HepG2 (cell line): Measurements from ENCODE around the gene TMEM131. TPM values are rescaled to one million over a fixed set of nuclear protein-coding genes. Genes with fewer than 3 reads are reported as not detected.

Experiments used
- ATAC-seq: fragments of 200-7000 bp; cut with Tn5 transposase; 3 replicates; pipeline ENCODE4 v1.9.1; 2020; ENCODE audit warnings: mild to moderate bottlenecking, moderate library complexity
- BruUV-seq: library from RNA; stranded (reverse); fragments of 400-500 nt; replicated peaks from 2 replicates; lab custom pipeline; 2021; lab: Mats Ljungman, UMichigan
- CTCF ChIA-PET: fragments of 300-600 bp; formaldehyde crosslinking; extraction: SDS; loops from one replicate; lab custom pipeline; 2021; ENCODE audit warnings: low total read pairs, inconsistent platforms, low intra/inter-chr PET ratio; lab: Yijun Ruan, JAX
- POLR2A ChIA-PET: fragments of 350-600 bp; sonication (Branson Sonifier 250); formaldehyde crosslinking; loops from one replicate; lab custom pipeline; 2020; ENCODE audit warnings: antibody characterized with exemption, inconsistent platforms; lab: Yijun Ruan, JAX
- DNase-seq: peaks from one replicate; pipeline ENCODE4 v3.0.0-alpha.2; 2015; ENCODE audit warnings: low spot score
- FAIRE-seq: peaks from 3 replicates; lab custom pipeline; 2011; peaks lifted over from hg19 to GRCh38; lab: Jason Lieb, UNC
- H2AFZ ChIP-seq: one replicate; pipeline ENCODE4 v1.6.1; 2011; ENCODE audit warnings: low read length, inconsistent platforms
- H3K27ac ChIP-seq: fragments of 300-600 bp; 3 replicates; pipeline ENCODE4 v1.8.0; 2011; ENCODE audit warnings: mixed run types, mild to moderate bottlenecking, mixed read lengths, low read length, inconsistent platforms; ENCODE audit not compliant: insufficient read depth; ENCODE audit errors: extremely low read length
- H3K27me3 ChIP-seq, 2 experiments: fragments of 200-600 bp in 1 of 2; 2 replicates in 1 of 2; 3 replicates in 1 of 2; pipeline versions ENCODE4 v1.6.0 to v1.8.0; 2011; ENCODE audit warnings: low read length in 2 of 2, mild to moderate bottlenecking in 2 of 2, moderate library complexity in 2 of 2, inconsistent platforms in 1 of 2; ENCODE audit not compliant: insufficient read depth in 2 of 2, control insufficient read depth in 1 of 2
- H3K36me3 ChIP-seq, 2 experiments: fragments of 200-600 bp in 1 of 2; replicated peaks in 1 of 2; 2 replicates in 1 of 2; 3 replicates in 1 of 2; pipeline versions ENCODE4 v1.5.1 to v1.8.0; 2011; ENCODE audit warnings: low read length in 2 of 2, inconsistent platforms in 1 of 2; ENCODE audit not compliant: insufficient read depth in 2 of 2, control insufficient read depth in 1 of 2
- H3K4me1 ChIP-seq: 2 replicates; pipeline ENCODE4 v1.5.1; 2012; ENCODE audit warnings: low read length, inconsistent platforms; ENCODE audit not compliant: insufficient read depth
- H3K4me2 ChIP-seq: 2 replicates; pipeline ENCODE4 v1.6.0; 2011; ENCODE audit warnings: low read depth, low read length, inconsistent platforms
- H3K4me3 ChIP-seq, 3 experiments: fragments of 200-600 bp in 1 of 3; sonication (generic), shearing (Covaris generic) in 1 of 3; replicated peaks in 1 of 3; 2 replicates each; pipeline ENCODE4 v1.5.1; 2011 to 2016; ENCODE audit warnings: low read length in 3 of 3, inconsistent platforms in 2 of 3, low read depth in 2 of 3, mild to moderate bottlenecking in 2 of 3, control low read depth in 1 of 3, mixed read lengths in 1 of 3; ENCODE audit not compliant: insufficient read depth in 1 of 3
- H3K79me2 ChIP-seq: one replicate; pipeline ENCODE4 v1.6.1; 2011; ENCODE audit warnings: low read length, inconsistent platforms; ENCODE audit not compliant: insufficient read depth
- H3K9ac ChIP-seq: 2 replicates; pipeline ENCODE4 v1.6.0; 2011; ENCODE audit warnings: mild to moderate bottlenecking, low read depth, low read length, inconsistent platforms; ENCODE audit not compliant: insufficient read depth
- H3K9me3 ChIP-seq: 2 replicates; pipeline ENCODE4 v1.5.1; 2012; ENCODE audit warnings: mild to moderate bottlenecking, low read length
- H4K20me1 ChIP-seq: 2 replicates; pipeline ENCODE4 v1.6.0; 2011; ENCODE audit warnings: inconsistent platforms, mild to moderate bottlenecking, low read length, moderate library complexity; ENCODE audit not compliant: insufficient read depth
- AGO1 ChIP-seq: fragments of 200-400 bp; formaldehyde crosslinking; IDR thresholded peaks from 2 replicates; pipeline ENCODE4 v1.6.1; 2017; ENCODE audit warnings: mild to moderate bottlenecking, low read depth, low read length, moderate library complexity; ENCODE audit not compliant: poor library complexity, severe bottlenecking
- ATF5 ChIP-seq: sonication (generic); formaldehyde crosslinking; IDR thresholded peaks from 2 replicates; pipeline ENCODE4 v1.4.0; 2020; ENCODE audit warnings: mild to moderate bottlenecking, low read depth, missing genetic modification reagents
- FOXK1 ChIP-seq: sonication (generic); formaldehyde crosslinking; IDR thresholded peaks from 2 replicates; pipeline ENCODE4 v1.4.0; 2020; ENCODE audit warnings: low read depth, missing genetic modification reagents, borderline replicate concordance
- MEIS1 ChIP-seq: sonication (generic); formaldehyde crosslinking; IDR thresholded peaks from 2 replicates; pipeline ENCODE4 v1.9.0; 2021; ENCODE audit warnings: mild to moderate bottlenecking, missing genetic modification reagents, moderate library complexity, borderline replicate concordance
- RBM22 ChIP-seq: fragments of 200-400 bp; formaldehyde crosslinking; optimal IDR thresholded peaks from 2 replicates; pipeline ENCODE3; 2017; ENCODE audit warnings: mild to moderate bottlenecking, low read length, moderate library complexity
- RBM39 ChIP-seq: fragments of 200-400 bp; formaldehyde crosslinking; IDR thresholded peaks from one replicate; pipeline ENCODE4 v1.6.1; 2018; ENCODE audit warnings: antibody characterized with exemption, mild to moderate bottlenecking, low read depth, low read length; ENCODE audit not compliant: poor library complexity, severe bottlenecking
- RNF2 ChIP-seq: fragments of 450-650 bp; conservative IDR thresholded peaks from 2 replicates; pipeline ENCODE4 v1.6.1; 2016; ENCODE audit warnings: low read depth
- RNF219 ChIP-seq: sonication (generic); formaldehyde crosslinking; IDR thresholded peaks from 2 replicates; pipeline ENCODE4 v1.5.0; 2020; ENCODE audit warnings: mild to moderate bottlenecking, missing genetic modification reagents
- SCMH1 ChIP-seq: sonication (generic); formaldehyde crosslinking; IDR thresholded peaks from 2 replicates; pipeline ENCODE4 v1.9.0; 2021; ENCODE audit warnings: missing genetic modification reagents, mild to moderate bottlenecking, borderline replicate concordance
- SMARCC2 ChIP-seq: fragments of 450-650 bp; IDR thresholded peaks from 2 replicates; pipeline ENCODE4 v1.6.1; 2017; ENCODE audit warnings: antibody characterized with exemption, mild to moderate bottlenecking
- TRIM24 ChIP-seq: sonication (generic); formaldehyde crosslinking; IDR thresholded peaks from 2 replicates; pipeline ENCODE4 v1.8.0; 2022; ENCODE audit warnings: mild to moderate bottlenecking, missing genetic modification reagents
- ZBTB37 ChIP-seq: sonication (generic); formaldehyde crosslinking; IDR thresholded peaks from 2 replicates; pipeline ENCODE4 v1.4.0; 2020; ENCODE audit warnings: mild to moderate bottlenecking, missing genetic modification reagents
- ZNF431 ChIP-seq: sonication (generic); formaldehyde crosslinking; IDR thresholded peaks from 2 replicates; pipeline ENCODE4 v1.9.0; 2022; ENCODE audit warnings: missing genetic modification reagents, low read depth, mild to moderate bottlenecking, borderline replicate concordance
- WGBS: methylation state at CpG from one replicate; pipeline ENCODE4 v1.1.6; 2017; ENCODE audit warnings: low lambda C conversion rate; 5-methylcytosine and 5-hydroxymethylcytosine counted together
- in situ Hi-C: cut with HindIII; loops from 2 replicates; pipeline ENCODE4 v1.10.0; 2017; ENCODE audit warnings: low pct_unique_long_range_greater_than_20kb; ENCODE audit not compliant: extremely low pct_ligation_motif_present
- intact Hi-C: fragments of 100-400 bp; cut with micrococcal nuclease; formaldehyde crosslinking; loops from one replicate; pipeline ENCODE4 v1.10.0; 2022; ENCODE audit not compliant: unreplicated experiment
- polyA plus RNA-seq, 8 experiments: library from polyadenylated mRNA; depleted of rRNA in 3 of 8; stranded (reverse) in 7 of 8; unstranded in 1 of 8; fragments of >200 nt; fragmentation: Illumina TruSeq in 4 of 8; extraction: Trizol in 4 of 8; gene quantifications; 2 replicates each; pipeline versions ENCODE4 v1.2.1 to v1.2.3, GENCODE V29; 2011 to 2016; ENCODE audit warnings: low read depth in 4 of 8, missing spikeins in 1 of 8, mixed read lengths in 1 of 8; ENCODE audit not compliant: insufficient read depth in 1 of 8
- total RNA-seq, 5 experiments: library from RNA; depleted of rRNA; stranded (reverse); fragments of >200 nt; fragmentation: Illumina TruSeq; extraction: Trizol; gene quantifications; 2 replicates each; pipeline ENCODE4 v1.2.3, GENCODE V29; 2016; ENCODE audit warnings: low read depth in 1 of 5
- TF ChIP-seq, protein P1 (sequence below): sonication (generic); formaldehyde crosslinking; conservative IDR thresholded peaks from 2 replicates; pipeline ENCODE4 v1.4.0; 2020; ENCODE audit warnings: missing genetic modification reagents
- TF ChIP-seq, protein P2 (sequence below): sonication (generic); formaldehyde crosslinking; IDR thresholded peaks from 2 replicates; pipeline ENCODE4 v1.5.0; 2020; ENCODE audit warnings: mild to moderate bottlenecking, missing genetic modification reagents
- TF ChIP-seq, protein P3 (sequence below): sonication (generic); formaldehyde crosslinking; IDR thresholded peaks from 2 replicates; pipeline ENCODE4 v1.8.1; 2023; ENCODE audit warnings: mild to moderate bottlenecking, moderate library complexity, missing genetic modification reagents

The TMEM131 gene
- total and polyA plus RNA-seq, 2 of the 13 experiments (the other 11 are each of a cell fraction or from before 2014, with no cell fraction given), result 17.9 to 19.5 TPM

GRCh38 chr2:97759727-97760407 lies 235.9 kb downstream of the TMEM131 start:
- no TSS peak for BruUV-seq
- Histone ChIP-seq H3K27ac (no peak overlapping the region), H3K4me1 (no peaks in the 10 kb centered on the region), H3K9me3 (no peaks in the 10 kb centered on the region), H3K4me3 (no peak overlapping the region), H4K20me1 (no peaks in the 10 kb centered on the region), H3K9ac (no peak overlapping the region), H3K27me3 (no peaks in the 10 kb centered on the region), H3K36me3 (peaks cover 23 to 77% of the 10 kb centered on the region in 2 experiments), H3K4me2 (no peak overlapping the region), H3K79me2 (no peaks in the 10 kb centered on the region), H2AFZ (no peak overlapping the region)
- WGBS, result 95% methylated on average over 9 of the region's 9 CpGs
- POLR2A ChIA-PET, result no interaction called here
- intact Hi-C loops (no loop called here), in situ Hi-C loops (no loop called here)
- DNase-seq (no peak), ATAC-seq (no peak), FAIRE-seq (no peak)
- CTCF ChIA-PET, result no interaction called here
- TF ChIP-seq ATF5 (CRISPR knock-in tag), result no peak
- TF ChIP-seq, protein P1, sequence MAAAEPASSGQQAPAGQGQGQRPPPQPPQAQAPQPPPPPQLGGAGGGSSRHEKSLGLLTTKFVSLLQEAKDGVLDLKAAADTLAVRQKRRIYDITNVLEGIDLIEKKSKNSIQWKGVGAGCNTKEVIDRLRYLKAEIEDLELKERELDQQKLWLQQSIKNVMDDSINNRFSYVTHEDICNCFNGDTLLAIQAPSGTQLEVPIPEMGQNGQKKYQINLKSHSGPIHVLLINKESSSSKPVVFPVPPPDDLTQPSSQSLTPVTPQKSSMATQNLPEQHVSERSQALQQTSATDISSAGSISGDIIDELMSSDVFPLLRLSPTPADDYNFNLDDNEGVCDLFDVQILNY (CRISPR knock-in tag), result no peak
- TF ChIP-seq AGO1, result no peak
- TF ChIP-seq, protein P2, sequence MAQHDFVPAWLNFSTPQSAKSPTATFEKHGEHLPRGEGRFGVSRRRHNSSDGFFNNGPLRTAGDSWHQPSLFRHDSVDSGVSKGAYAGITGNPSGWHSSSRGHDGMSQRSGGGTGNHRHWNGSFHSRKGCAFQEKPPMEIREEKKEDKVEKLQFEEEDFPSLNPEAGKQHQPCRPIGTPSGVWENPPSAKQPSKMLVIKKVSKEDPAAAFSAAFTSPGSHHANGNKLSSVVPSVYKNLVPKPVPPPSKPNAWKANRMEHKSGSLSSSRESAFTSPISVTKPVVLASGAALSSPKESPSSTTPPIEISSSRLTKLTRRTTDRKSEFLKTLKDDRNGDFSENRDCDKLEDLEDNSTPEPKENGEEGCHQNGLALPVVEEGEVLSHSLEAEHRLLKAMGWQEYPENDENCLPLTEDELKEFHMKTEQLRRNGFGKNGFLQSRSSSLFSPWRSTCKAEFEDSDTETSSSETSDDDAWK (CRISPR knock-in tag), result no peak
- TF ChIP-seq, protein P3, sequence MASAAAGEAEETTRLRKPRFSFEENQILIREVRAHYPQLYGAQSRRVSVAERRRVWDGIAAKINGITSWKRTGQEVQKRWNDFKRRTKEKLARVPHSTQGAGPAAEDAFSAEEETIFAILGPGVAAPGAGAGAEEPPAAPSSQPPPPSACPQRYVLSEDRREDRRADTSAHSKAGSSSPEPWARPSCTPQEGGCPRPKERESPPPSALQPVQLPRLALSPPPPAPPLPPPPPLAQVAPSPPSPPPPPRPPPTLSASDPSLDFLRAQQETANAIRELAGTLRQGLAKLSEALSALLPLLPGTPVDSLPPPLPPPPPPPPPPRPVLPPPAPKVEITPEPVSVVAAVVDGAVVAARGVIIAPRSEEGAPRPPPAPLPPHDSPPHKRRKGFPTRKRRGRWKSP (CRISPR knock-in tag), result no peak
- TF ChIP-seq RNF2, result no peak
- TF ChIP-seq ZBTB37 (CRISPR knock-in tag), result no peak
- TF ChIP-seq RBM22, result no peak
- TF ChIP-seq RNF219 (CRISPR knock-in tag), result no peak
- TF ChIP-seq ZNF431 (CRISPR knock-in tag), result no peak
- TF ChIP-seq SCMH1 (CRISPR knock-in tag), result no peak
- TF ChIP-seq MEIS1 (CRISPR knock-in tag), result no peak
- TF ChIP-seq FOXK1 (CRISPR knock-in tag), result no peak
- TF ChIP-seq SMARCC2, result no peak
- no peak for TF ChIP-seq RBM39
- TF ChIP-seq TRIM24 (CRISPR knock-in tag), result no peak
